Retina (tissue), 1 donor: Measurements from ENCODE around the gene IL1RAPL1.
"Not testable (repeated sequence)": the region's sequence is repeated elsewhere in the genome, so short reads cannot be mapped to it uniquely, and the experiment has no call there.

Source experiments
- DNase-seq: peaks from one replicate; pipeline ENCODE4 v3.0.0-alpha.2; 2016

Gene IL1RAPL1

GRCh38 chrX:29295987-29296680 is 708.9 kb downstream of the IL1RAPL1 start:
- DNase-seq: no peak

DNA sequence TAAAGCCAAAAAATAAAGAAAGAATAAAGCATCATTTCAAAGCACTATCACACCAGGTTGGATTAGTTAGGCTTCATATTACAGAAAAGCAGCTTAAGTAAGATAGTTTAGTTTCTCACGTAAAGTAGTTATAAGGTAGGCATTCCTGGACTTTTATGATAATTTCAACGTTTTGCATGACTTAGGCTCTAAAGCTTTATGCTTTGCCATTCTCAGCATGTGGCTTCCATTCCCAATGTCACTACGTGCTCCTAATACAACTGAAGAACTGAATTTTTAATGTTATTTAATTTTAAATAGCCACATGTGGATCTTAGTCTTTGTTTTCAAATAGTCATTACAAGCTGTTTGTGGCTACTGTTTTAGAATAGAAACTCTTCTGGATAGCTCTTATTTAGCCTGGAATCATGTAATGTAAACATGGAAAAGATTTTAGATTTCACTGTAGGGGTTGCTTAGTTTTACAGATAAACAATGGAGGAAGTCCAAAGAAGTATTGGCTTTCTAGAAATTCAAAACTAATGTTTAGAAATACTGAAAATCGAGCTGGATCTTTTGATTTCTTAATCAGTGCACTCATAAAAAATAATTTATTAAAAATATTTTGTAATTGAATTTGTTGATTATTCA is 710.0 kb downstream of the IL1RAPL1 start:
- no peak for DNase-seq

DNA sequence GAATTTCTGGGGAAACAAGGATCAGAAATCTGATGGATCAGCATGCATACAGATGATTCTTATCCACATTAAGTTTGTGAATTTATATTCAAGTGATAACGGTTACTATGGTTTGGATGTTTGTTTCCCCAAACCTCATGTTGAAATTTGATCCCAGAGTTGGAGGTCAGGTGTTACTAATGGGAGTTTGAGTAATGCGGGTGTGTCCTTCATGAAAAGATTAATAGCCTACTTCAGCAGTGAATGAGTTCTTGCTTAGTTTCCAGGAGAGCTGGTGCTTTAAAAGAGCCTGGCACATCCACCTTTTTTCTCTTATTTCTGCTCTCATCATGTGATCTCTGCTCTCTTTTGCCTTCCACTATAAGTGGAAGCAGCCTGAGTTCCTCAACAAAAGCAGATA is 712.4 kb downstream of the IL1RAPL1 start:
- DNase-seq: no peak

- DNase-seq: no peak
Measured at GRCh38 chrX:29308726-29309125, 721.5 kb downstream of the IL1RAPL1 start.

- no peak for DNase-seq
Measured at GRCh38 chrX:29315931-29316330, 728.7 kb downstream of the IL1RAPL1 start.

GRCh38 chrX:29318012-29318411 is 730.8 kb downstream of the IL1RAPL1 start:
- DNase-seq: no peak

DNA sequence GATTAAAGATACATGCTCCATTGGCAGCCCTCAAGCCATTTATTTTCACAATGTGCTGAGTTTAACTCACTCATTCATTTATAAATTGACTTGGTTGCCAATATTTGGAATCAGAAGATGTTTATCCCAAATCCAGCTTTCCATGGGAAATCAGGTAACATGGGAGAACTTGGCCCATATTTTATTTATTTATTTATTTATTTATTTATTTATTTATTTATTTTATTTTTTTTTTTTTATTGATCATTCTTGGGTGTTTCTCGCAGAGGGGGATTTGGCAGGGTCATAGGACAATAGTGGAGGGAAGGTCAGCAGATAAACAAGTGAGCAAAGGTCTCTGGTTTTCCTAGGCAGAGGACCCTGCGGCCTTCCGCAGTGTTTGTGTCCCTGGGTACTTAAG is 745.2 kb downstream of the IL1RAPL1 start:
- DNase-seq: not testable (repeated sequence)

DNA sequence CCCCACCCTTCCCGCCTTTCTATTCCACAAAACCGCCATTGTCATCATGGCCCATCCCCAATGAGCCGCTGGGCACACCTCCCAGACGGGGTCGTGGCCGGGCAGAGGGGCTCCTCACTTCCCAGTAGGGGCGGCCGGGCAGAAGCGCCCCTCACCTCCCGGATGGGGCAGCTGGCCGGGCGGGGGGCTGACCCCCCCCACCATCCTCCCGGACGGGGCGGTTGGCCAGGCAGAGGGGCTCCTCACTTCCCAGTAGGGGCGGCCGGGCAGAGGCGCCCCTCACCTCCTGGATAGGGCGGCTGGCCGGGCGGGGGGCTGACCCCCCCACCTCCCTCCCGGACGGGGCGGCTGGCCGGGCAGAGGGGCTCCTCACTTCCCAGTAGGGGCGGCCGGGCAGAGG is 745.8 kb downstream of the IL1RAPL1 start:
- DNase-seq: not testable (repeated sequence)

GRCh38 chrX:29348288-29348687 is 761.0 kb downstream of the IL1RAPL1 start:
- DNase-seq: no peak

GRCh38 chrX:29359276-29359675 is 772.0 kb downstream of the IL1RAPL1 start:
- no peak for DNase-seq

DNA sequence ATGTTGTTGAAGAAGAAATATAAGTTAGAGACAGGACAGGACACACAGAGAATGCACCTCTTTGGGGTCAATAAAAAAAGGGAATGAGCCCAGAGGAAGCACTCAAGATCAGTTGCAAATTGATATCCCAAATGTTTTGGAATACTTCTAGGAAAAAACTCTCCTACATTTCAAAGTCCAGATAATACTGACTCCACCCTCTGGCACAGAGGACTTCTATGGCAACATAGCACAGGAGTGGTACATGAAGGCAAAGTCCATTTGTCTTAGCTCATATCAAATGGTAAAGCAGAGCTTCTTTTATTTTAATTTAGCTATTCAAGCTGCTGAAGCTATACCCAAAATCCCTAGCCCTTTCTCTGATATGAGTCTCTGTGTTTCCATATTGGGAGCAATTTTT is 787.5 kb downstream of the IL1RAPL1 start:
- DNase-seq: not testable (repeated sequence)

DNA sequence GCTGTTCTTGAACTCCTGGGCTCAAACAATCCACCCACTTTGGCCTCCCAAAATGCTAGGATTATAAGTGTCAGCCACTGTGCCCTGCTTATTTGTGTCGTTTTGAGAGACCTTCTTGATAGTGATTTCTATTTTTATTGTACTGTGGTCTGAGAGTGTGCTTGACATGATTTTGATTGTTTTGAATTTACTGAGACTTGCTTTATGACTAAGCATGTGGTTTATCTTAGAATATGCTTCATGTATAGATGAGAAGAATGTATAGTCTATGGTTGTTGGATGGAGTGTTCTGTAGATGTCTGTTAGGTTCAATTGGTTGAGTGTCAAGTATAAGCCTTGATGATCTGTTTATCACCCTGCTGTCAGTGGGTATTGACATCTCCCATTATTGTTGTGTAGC is 789.3 kb downstream of the IL1RAPL1 start:
- no peak for DNase-seq

DNA sequence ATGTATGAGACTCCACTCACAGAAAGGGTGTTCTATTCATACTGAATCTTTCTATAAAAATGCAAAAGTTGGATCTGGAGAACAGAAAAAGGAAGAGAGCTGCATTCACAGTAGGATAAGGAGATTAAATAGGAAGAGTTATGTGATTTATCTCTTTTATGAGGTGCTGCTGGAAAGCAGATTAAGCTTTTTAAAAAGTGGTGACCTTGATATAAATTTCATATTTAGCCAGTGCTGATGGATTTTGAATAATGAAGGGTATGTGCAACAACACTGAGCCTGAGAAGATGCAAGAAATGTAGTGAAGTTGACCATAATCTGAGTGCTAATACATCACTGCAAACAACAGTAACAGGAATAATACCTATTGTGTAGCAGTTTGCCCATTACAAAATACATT is 795.6 kb downstream of the IL1RAPL1 start:
- no peak for DNase-seq

DNA sequence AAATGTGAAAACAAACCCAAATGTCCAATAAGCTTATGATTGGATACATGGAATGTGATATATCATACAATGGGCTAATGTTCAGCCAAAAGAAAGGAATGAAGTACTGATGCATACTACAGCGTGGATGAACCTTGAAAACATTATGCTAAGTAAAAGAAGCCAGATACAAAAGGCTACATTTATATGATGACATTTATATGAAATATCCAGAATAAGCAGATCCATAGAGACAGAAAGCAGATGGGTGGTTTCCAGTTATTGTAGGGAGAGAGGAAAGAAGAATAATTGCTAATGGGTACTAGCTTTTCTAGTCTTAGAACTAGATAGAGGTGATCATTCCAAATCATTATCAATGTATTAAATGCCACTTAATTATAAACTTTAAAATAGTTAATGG is 801.3 kb downstream of the IL1RAPL1 start:
- DNase-seq: no peak

DNA sequence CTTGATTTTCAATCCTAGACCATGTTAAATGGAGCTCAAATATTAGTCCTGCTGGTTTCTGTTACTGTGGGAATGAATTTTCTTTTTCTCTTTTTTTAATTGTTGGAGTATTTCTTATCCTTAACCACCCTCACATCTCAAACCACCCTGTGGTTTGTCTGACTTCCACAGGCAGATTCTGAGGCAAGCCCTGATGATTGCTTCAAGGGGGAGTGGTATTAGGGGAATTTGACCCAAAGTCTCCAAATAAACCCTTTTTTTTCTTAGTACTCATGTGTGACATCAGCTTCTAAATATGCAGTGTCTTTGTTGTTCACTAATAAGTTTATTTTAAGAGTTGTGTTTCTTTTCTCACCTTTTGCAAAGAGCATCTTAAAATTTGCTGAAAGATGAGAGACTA is 810.3 kb downstream of the IL1RAPL1 start:
- no peak for DNase-seq

DNA sequence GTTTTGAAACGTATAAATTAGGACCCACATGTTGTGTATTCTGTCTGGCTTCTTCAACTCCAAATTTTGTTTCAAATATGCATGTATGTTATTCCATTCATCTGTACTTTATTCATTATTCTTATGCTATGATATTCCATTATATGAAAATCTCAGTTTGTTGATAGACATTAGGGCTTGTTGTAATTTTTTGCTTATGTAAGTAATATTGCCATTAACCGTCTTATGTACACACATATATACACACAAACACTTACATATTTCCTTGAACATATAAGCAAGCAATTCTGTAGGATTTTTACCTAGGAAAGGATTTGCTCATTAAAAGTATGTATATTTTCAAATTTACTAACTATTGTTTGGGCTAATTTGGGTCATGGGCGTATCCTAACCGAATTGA is 820.1 kb downstream of the IL1RAPL1 start:
- no peak for DNase-seq

DNA sequence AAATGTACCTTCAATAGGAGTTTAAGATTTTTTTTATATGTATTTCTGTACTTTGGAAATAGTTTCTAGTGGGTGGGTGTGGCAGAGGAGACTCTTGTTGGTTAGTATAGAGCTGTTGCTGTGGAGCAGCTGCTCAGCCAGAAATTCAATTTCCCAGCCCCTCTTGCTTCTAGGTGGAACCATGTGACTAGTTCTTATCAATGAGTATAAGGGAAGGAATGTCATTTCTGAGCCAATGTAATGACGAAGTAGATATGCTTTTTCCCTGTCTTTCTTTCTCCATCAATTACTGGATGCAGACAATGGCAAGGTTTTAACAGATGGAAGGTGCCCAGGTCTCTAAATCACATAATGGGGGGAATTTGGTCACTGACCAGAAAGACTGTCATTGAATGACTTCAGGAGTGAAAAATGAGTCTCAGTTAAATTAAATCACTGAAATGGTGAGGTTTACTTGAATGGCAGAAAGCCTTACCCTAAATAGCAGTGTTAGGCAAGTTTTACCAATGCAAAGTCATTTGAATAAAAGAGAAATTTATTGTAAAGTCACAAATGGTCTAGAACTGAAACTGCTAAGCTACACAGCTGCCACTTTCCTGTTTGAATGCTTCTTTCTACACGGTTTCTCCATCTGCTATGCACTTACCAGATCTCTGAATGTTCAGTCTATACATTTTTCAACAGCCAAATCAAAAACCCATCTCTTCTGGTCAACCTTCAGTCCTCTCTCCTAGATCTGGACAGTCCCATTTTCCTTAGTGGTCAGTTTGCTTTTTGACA is 832.7 kb downstream of the IL1RAPL1 start:
- no peak for DNase-seq

DNA sequence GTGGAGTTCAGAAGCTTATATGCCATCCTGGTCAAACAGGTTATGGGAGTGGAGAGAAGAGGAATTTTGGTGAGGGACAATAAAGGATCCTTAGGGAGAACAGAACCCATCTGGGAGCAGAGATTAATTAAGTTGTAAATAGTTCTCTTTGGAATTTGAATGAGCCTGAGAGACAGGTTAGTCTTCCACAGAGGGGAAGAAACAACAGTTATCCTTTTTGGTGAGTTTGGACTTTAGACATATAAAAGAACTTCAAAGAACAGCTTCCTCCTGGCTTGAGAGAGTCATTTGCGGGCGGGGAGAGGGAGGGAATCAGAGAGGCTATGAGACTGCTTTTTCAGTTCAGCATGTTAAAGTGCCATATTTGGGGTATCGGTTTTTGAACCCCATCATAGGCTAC is 834.8 kb downstream of the IL1RAPL1 start:
- no peak for DNase-seq

DNA sequence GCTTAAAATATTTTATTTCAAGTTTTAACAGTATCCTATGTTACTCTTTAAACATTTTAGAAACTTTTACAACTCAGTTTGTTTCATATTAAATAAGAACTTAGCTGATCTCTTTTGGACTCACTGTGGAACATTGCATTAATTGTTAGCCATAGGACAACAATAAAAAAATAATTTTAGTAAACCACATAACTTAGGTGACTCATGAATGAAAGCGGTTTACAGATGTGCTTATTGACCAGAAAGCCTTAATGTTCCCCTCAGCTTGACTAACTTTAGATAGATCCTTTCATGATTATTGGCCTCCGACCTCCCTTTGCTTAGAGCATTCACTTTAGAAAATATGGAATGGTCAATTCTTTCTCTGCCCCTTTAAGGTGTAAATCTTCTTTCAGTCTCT is 844.6 kb downstream of the IL1RAPL1 start:
- no peak for DNase-seq

- no peak for DNase-seq
Measured at GRCh38 chrX:29432534-29432933, 845.3 kb downstream of the IL1RAPL1 start.

- no peak for DNase-seq
Measured at GRCh38 chrX:29434939-29435338, 847.7 kb downstream of the IL1RAPL1 start.

- DNase-seq: no peak
Measured at GRCh38 chrX:29435396-29435795, 848.1 kb downstream of the IL1RAPL1 start.

GRCh38 chrX:29447867-29448266 is 860.6 kb downstream of the IL1RAPL1 start:
- no peak for DNase-seq

GRCh38 chrX:29453333-29453732 is 866.1 kb downstream of the IL1RAPL1 start:
- DNase-seq: no peak
